Effector memory CD8-positive, alpha-beta T cell (primary cell): ENCODE data around the gene HAX1.
"Not testable (repeated sequence)": the region's sequence is repeated elsewhere in the genome, so short reads cannot be mapped to it uniquely, and the experiment has no call there.

Source experiments
- ATAC-seq: fragments of 150-1000 bp; cut with Tn5 transposase; replicated peaks from 2 replicates; pipeline ENCODE4 v1.10.0; 2021; ENCODE audit warnings: mild to moderate bottlenecking, moderate library complexity
- DNase-seq, 3 experiments: peaks; one replicate each; pipeline ENCODE4 v3.0.0; 2021
- H3K27ac Mint-ChIP-seq, 2 donors: one replicate each; pipeline ENCODE4 v1.8.0; 2022; ENCODE audit warnings: mild to moderate bottlenecking in 2 of 2, mixed read lengths in 2 of 2, moderate library complexity in 2 of 2
- H3K27me3 Mint-ChIP-seq, 2 donors: one replicate each; pipeline ENCODE4 v1.8.0; 2022; ENCODE audit warnings: mixed read lengths in 2 of 2
- H3K36me3 Mint-ChIP-seq: one replicate; pipeline ENCODE4 v1.8.0; 2022; ENCODE audit warnings: mild to moderate bottlenecking, moderate library complexity, mixed read lengths; ENCODE audit not compliant: insufficient read depth
- H3K4me1 Mint-ChIP-seq, 2 donors: one replicate each; pipeline ENCODE4 v1.8.0; 2022; ENCODE audit warnings: low read depth in 2 of 2, mixed read lengths in 2 of 2
- H3K4me3 Mint-ChIP-seq, 2 donors: one replicate each; pipeline ENCODE4 v1.8.0; 2022; ENCODE audit warnings: mild to moderate bottlenecking in 2 of 2, mixed read lengths in 2 of 2, moderate library complexity in 2 of 2
- H3K9me3 Mint-ChIP-seq, 2 donors: one replicate each; pipeline ENCODE4 v1.8.0; 2022; ENCODE audit warnings: mixed read lengths in 2 of 2

HAX1 gene

DNA sequence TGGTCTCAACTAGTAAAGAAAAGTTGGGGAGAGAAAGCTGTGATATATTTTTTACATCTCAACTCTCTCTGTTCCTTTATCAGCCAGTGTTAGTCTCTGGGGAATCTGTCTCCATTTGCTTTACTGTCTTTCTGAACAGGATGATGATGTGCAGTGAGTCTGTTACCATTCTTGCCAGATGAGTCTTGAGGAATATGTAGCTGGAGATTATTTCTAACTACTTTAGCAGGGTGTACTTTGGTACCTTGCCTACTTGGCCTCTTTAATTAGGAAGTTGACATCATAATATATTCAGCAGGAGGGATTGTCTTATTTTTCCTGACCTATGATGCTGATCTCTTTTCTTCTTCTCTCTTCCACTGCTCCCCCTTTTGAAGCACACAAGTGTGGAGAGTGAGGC, 15.7 kb upstream of the HAX1 start:
- no peak for DNase-seq
- Mint-ChIP-seq H3K9me3 (no peaks in the 10 kb centered on the region), H3K4me1 (peaks cover 0 to 1% of the 10 kb centered on the region in 2 donors), H3K27me3 (no peaks in the 10 kb centered on the region), H3K27ac (peak overlapping the region in 1 of 2 donors; percentile 10), H3K36me3 (peaks cover 90% of the 10 kb centered on the region), H3K4me3 (no peak overlapping the region)
- ATAC-seq = no peak

DNA sequence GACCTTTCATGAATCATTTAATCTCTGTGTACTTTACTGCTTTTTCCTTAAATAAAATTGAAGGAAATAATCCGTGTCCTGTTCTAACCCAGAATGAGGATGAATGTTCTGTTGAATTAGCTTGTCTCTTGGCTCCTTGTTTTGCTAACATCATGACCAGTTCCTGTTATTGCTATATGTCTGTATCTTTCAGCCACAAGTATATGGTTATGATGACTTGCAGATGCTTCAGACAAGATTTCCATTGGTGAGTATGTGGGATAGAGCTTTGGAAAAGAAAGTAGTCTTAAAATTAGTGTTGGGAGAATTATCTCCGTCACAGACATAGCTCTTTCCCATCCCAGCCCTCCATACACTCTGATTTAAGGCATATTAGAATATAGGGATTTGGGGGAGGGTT, 13.6 kb upstream of the HAX1 start:
- ATAC-seq = no peak
- Mint-ChIP-seq H3K9me3 (no peaks in the 10 kb centered on the region), H3K27me3 (no peaks in the 10 kb centered on the region), H3K27ac (peak overlapping the region in 1 of 2 donors; percentile 23), H3K4me3 (no peak overlapping the region), H3K4me1 (peaks cover 0 to 4% of the 10 kb centered on the region in 2 donors), H3K36me3 (peaks cover 82% of the 10 kb centered on the region)
- no peak for DNase-seq

DNA sequence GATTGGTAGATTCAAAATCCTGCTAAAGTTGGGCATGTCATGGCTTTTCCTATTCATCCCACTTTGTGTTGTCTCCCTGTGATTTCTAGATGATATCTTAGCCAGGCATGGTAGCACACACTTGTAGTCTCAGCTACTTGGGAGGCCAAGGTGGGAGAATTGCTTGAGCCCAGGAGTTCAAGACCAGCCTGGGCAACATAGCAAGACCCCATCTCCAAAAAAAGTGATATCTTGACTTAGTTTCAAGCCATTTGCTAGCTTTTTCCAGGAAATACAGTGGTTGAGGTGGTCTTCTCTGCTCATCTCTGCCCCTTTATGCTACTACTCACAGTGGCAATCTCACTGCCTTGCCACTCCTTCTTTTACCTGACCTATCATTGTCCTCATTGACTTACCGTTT, 12.3 kb upstream of the HAX1 start:
- ATAC-seq (no peak), DNase-seq (no peak)
- Mint-ChIP-seq H3K36me3 (peaks cover 69% of the 10 kb centered on the region), H3K27ac (peak overlapping the region in 1 of 2 donors; percentile 83), H3K9me3 (no peaks in the 10 kb centered on the region), H3K4me3 (no peak overlapping the region), H3K4me1 (peaks cover 5 to 8% of the 10 kb centered on the region in 2 donors), H3K27me3 (no peaks in the 10 kb centered on the region)

GRCh38 chr1:154263465-154264332, 8.7 kb upstream of the HAX1 start:
- Mint-ChIP-seq H3K9me3 (no peaks in the 10 kb centered on the region), H3K27me3 (no peaks in the 10 kb centered on the region), H3K4me1 (peaks cover 8 to 10% of the 10 kb centered on the region in 2 donors), H3K4me3 (no peak overlapping the region), H3K27ac (peak overlapping the region; percentile 44 to 54), H3K36me3 (peaks cover 54% of the 10 kb centered on the region)
- no peak for ATAC-seq
- DNase-seq = no peak

DNA sequence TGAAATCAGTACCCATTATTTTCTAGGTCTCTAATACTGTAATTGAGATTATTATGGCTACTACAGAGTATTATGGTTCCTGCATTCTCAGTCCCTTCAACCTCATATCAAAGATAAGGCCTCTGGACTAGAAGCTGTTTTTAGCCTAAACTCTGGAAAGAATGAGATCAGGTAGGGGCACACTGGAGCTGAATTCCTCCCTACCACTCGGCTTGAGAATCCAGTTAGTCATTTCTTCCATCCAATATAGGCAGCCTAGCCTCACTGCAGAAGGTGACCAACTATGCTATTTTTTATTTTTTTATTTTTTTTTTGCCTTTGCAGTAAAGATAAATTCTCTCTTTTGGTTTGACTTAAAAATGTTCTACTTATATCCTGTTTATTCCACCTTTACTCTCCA, 8.0 kb upstream of the HAX1 start:
- no peak overlapping the region for H3K4me3 Mint-ChIP-seq
- H3K4me1 Mint-ChIP-seq = peaks cover 8 to 10% of the 10 kb centered on the region in 2 donors
- H3K27me3 Mint-ChIP-seq = no peaks in the 10 kb centered on the region
- no peaks in the 10 kb centered on the region for H3K9me3 Mint-ChIP-seq
- peaks cover 52% of the 10 kb centered on the region for H3K36me3 Mint-ChIP-seq
- no peak for DNase-seq
- ATAC-seq = no peak
- peak overlapping the region; percentile 44 to 54 for H3K27ac Mint-ChIP-seq

- Mint-ChIP-seq H3K27ac (peak overlapping the region; percentile 0 to 44), H3K27me3 (no peaks in the 10 kb centered on the region), H3K4me1 (peaks cover 8 to 10% of the 10 kb centered on the region in 2 donors), H3K4me3 (no peak overlapping the region), H3K36me3 (peaks cover 43% of the 10 kb centered on the region), H3K9me3 (no peaks in the 10 kb centered on the region)
- ATAC-seq (peak; percentile 88), DNase-seq (no peak)
Measured at GRCh38 chr1:154265586-154265985, 6.8 kb upstream of the HAX1 start.

DNA sequence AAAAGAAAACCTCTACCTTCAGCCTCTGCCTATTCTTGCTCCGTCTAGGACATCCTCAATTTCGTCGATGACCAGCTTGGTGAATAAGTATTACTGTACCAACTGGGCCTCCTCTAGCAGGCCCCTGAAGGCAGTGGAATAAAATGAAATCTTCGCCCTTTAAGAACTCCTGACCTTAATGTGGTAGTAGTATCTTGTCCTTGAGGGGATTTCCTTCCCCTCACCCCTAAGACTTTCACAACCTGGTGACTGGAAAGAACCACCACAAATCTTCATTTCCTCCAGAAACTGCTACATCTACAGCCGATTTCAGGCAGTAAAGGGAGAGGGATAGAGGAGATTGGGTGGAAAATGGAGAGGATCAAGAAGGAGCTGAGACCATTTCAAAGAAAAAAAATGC, 1.6 kb upstream of the HAX1 start:
- H3K4me1 Mint-ChIP-seq = peaks cover 16 to 25% of the 10 kb centered on the region in 2 donors
- H3K4me3 Mint-ChIP-seq = peak overlapping the region; percentile 98 to 99
- H3K9me3 Mint-ChIP-seq = no peaks in the 10 kb centered on the region
- H3K27ac Mint-ChIP-seq = peak overlapping the region; percentile 98 to 100
- no peaks in the 10 kb centered on the region for H3K27me3 Mint-ChIP-seq
- DNase-seq (no peak), ATAC-seq (no peak)
- H3K36me3 Mint-ChIP-seq = peaks cover 45% of the 10 kb centered on the region

GRCh38 chr1:154272999-154273563, 652 bp downstream of the HAX1 start:
- Mint-ChIP-seq H3K4me3 (peak overlapping the region; percentile 98 to 99), H3K27me3 (no peaks in the 10 kb centered on the region), H3K4me1 (peaks cover 15 to 25% of the 10 kb centered on the region in 2 donors), H3K27ac (peak overlapping the region; percentile 98 to 100), H3K36me3 (peaks cover 41% of the 10 kb centered on the region), H3K9me3 (no peaks in the 10 kb centered on the region)
- no peak for DNase-seq
- no peak for ATAC-seq

- no peak for ATAC-seq
- no peak for DNase-seq
- H3K4me3 Mint-ChIP-seq = no peak overlapping the region
Measured at GRCh38 chr1:154276797-154277196, 4.4 kb downstream of the HAX1 start.

GRCh38 chr1:154287591-154287990, 15.2 kb downstream of the HAX1 start:
- not testable (repeated sequence) for H3K4me1 Mint-ChIP-seq, ATAC-seq, H3K27ac Mint-ChIP-seq, H3K27me3 Mint-ChIP-seq, H3K36me3 Mint-ChIP-seq, H3K4me3 Mint-ChIP-seq, H3K9me3 Mint-ChIP-seq, DNase-seq

More at GRCh38 chr1:154276797-154277196, 4.4 kb downstream of the HAX1 start:
- Mint-ChIP-seq H3K27ac (no peak overlapping the region), H3K4me1 (peaks cover 15 to 18% of the 10 kb centered on the region in 2 donors), H3K36me3 (peaks cover 28% of the 10 kb centered on the region), H3K9me3 (no peaks in the 10 kb centered on the region), H3K27me3 (no peaks in the 10 kb centered on the region)

DNA sequence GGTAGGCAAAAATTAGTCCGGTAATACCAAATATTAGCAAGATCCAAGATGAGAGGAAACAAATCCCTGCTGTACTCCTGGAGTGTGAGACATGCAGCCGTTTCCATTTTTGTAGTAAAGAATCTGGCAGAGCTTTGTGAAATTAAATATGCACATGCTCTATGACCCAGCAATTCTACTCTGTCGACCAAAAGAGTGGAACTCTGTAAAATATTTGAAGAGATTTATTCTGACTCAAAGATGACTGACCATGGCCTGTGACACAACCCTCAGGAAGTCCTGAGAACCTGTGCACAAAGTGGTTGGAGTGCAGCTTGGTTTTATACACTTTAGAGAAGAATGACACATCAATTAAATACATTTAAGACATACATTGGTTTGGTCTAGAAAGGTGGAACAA, 16.2 kb downstream of the HAX1 start:
- H3K27ac Mint-ChIP-seq = no peak overlapping the region
- no peaks in the 10 kb centered on the region for H3K9me3 Mint-ChIP-seq
- peaks cover 0 to 7% of the 10 kb centered on the region in 2 donors for H3K27me3 Mint-ChIP-seq
- DNase-seq (no peak), ATAC-seq (no peak)
- peaks cover 3% of the 10 kb centered on the region for H3K36me3 Mint-ChIP-seq
- H3K4me1 Mint-ChIP-seq = no peaks in the 10 kb centered on the region
- no peak overlapping the region for H3K4me3 Mint-ChIP-seq

DNA sequence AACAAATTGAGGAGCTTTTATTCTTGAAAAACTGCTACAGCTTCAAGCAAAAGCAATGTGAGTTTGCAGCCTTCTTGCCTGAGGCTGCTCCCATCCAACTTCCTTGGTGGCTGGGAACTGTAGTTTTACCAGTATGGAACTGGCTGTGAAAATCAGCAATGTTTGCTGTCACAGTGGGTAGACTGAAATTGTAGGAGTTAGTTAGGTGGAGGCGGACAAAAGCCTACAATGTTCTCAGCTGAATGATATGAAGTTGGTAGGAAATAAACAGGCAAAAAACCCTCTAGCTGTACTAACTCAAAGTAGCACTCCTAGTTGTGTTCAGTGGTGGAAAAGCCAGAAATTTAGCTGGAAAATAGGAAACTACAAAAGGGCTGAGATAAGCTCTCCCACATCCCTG, 18.5 kb downstream of the HAX1 start:
- no peak overlapping the region for H3K27ac Mint-ChIP-seq
- peaks cover 3% of the 10 kb centered on the region for H3K36me3 Mint-ChIP-seq
- no peak overlapping the region for H3K4me3 Mint-ChIP-seq
- H3K27me3 Mint-ChIP-seq = peaks cover 0 to 7% of the 10 kb centered on the region in 2 donors
- no peaks in the 10 kb centered on the region for H3K4me1 Mint-ChIP-seq
- no peak for DNase-seq
- H3K9me3 Mint-ChIP-seq = no peaks in the 10 kb centered on the region
- ATAC-seq = no peak

DNA sequence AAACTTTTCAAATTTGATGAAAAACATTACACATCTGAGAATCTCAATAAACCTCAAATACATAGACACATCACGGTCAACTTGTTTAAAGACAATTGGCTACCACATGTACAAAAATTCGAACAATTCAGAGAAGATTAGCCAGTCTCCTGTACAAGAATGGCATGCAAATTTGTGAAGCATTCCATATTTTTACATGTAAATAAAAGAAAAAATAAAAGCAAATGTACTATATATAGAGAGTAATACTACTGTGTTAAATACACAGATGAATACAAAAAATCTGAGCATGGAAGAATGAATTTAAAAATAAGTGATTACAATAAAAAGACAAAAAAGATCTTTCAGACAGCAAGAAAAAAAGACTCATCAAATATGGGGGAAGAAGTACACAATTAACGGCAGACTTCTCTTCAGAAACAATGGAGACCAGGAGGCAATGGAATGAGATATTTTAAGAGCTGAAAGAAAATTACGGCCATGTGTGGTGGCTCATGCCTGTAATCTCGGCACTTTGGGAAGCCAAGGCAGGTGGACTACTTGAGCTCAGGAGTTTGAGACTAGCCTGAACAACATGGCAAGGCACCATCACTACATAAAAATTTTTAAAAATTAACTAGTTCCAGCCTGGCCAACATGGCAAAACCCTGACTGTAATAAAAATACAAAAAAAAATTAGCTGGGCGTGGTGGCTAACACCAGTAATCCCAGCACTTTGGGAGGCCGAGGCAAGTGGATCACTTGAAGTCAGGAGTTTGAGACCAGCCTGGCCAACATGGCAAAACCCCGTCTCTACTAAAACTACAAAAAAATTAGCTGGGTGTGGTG, 23.2 kb downstream of the HAX1 start:
- Mint-ChIP-seq H3K4me1 (no peaks in the 10 kb centered on the region), H3K4me3 (no peak overlapping the region), H3K27me3 (no peaks in the 10 kb centered on the region), H3K27ac (no peak overlapping the region), H3K9me3 (no peaks in the 10 kb centered on the region), H3K36me3 (peaks cover 3% of the 10 kb centered on the region)
- DNase-seq (no peak), ATAC-seq (no peak)
